ENCODE measurements around the gene LIAS.

DNA sequence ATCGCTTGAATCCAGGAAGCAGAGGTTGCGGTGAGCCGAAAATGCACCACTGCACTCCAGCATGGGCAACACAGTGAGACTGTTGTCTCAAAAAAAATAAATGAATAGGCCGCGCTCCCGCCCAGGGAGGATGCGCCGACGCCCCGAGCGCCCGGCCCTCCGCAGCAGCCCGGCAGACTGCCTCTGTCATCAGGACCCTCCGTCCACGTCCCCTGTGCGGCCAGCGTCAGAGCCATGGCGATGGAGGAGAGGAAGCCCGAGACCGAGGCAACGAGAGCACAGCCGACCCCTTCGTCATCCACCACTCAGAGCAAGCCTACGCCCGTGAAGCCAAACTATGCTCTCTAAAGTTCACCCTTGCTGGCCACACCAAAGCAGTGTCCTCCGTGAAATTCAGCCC, 21.4 kb downstream of the LIAS start:
- TF ChIP-seq CTCF (IDR thresholded peaks at IDR 0.05) (no peak), POLR2A (IDR thresholded peaks at IDR 0.05) (no peak)
